SK-N-SH treated with all-trans-retinoic acid at 6 μM for 48 hours (cell line): ENCODE data around the gene KRTAP6-2.

Experiments
- ATAC-seq: fragments of 200-7000 bp; cut with Tn5 transposase; 3 replicates; pipeline ENCODE4 v1.9.1; 2020; ENCODE audit warnings: mild to moderate bottlenecking, moderate library complexity
- ARNTL ChIP-seq: fragments of 450-650 bp; formaldehyde crosslinking; IDR thresholded peaks from 2 replicates; pipeline ENCODE4 v1.5.0; 2020; ENCODE audit warnings: low read depth, mild to moderate bottlenecking, moderate library complexity, borderline replicate concordance
- BACH2 ChIP-seq: fragments of 250-450 bp; sonication (Bioruptor Pico); IDR thresholded peaks from 2 replicates; pipeline ENCODE4 v1.9.0; 2021; ENCODE audit warnings: mild to moderate bottlenecking, borderline replicate concordance
- CREB5 ChIP-seq: fragments of 250-450 bp; sonication (Bioruptor Pico); IDR thresholded peaks from 2 replicates; pipeline ENCODE4 v1.5.1; 2020; ENCODE audit warnings: low read depth, mild to moderate bottlenecking, moderate library complexity
- CSRNP3 ChIP-seq: fragments of 250-450 bp; sonication (Bioruptor Pico); IDR thresholded peaks from 2 replicates; pipeline ENCODE4 v1.5.1; 2021; ENCODE audit warnings: mild to moderate bottlenecking, moderate library complexity
- ESRRG ChIP-seq: fragments of 250-450 bp; sonication (Bioruptor Pico); IDR thresholded peaks from 2 replicates; pipeline ENCODE4 v1.6.1; 2021; ENCODE audit warnings: mild to moderate bottlenecking
- OSR1 ChIP-seq: fragments of 250-450 bp; sonication (Bioruptor Pico); IDR thresholded peaks from 2 replicates; pipeline ENCODE4 v1.8.0; 2022; ENCODE audit warnings: moderate library complexity, mild to moderate bottlenecking, inconsistent platforms
- PATZ1 ChIP-seq: fragments of 250-450 bp; sonication (Bioruptor Pico); IDR thresholded peaks from 2 replicates; pipeline ENCODE4 v1.8.0; 2020; ENCODE audit warnings: mild to moderate bottlenecking, moderate library complexity, borderline replicate concordance
- POU6F1 ChIP-seq: fragments of 250-450 bp; sonication (Bioruptor Pico); IDR thresholded peaks from 2 replicates; pipeline ENCODE4 v1.8.0; 2021; ENCODE audit warnings: low read depth, mild to moderate bottlenecking, moderate library complexity, borderline replicate concordance
- PPARA ChIP-seq: fragments of 250-450 bp; sonication (Bioruptor Pico); IDR thresholded peaks from 2 replicates; pipeline ENCODE4 v1.5.0; 2020; ENCODE audit warnings: mild to moderate bottlenecking, borderline replicate concordance
- SNAI2 ChIP-seq: fragments of 250-450 bp; sonication (Bioruptor Pico); IDR thresholded peaks from 2 replicates; pipeline ENCODE4 v1.5.0; 2020; ENCODE audit warnings: mild to moderate bottlenecking, moderate library complexity
- TCF4 ChIP-seq: fragments of 250-450 bp; sonication (Bioruptor Pico); IDR thresholded peaks from 2 replicates; pipeline ENCODE4 v1.8.0; 2021; ENCODE audit warnings: mild to moderate bottlenecking, moderate library complexity, borderline replicate concordance
- TOX ChIP-seq: fragments of 250-450 bp; sonication (Bioruptor Pico); IDR thresholded peaks from 2 replicates; pipeline ENCODE4 v1.8.0; 2021; ENCODE audit warnings: mild to moderate bottlenecking, moderate library complexity, borderline replicate concordance
- TSHZ2 ChIP-seq: fragments of 250-450 bp; sonication (Bioruptor Pico); IDR thresholded peaks from 2 replicates; pipeline ENCODE4 v1.5.0; 2020; ENCODE audit warnings: mild to moderate bottlenecking, moderate library complexity
- ZC3H10 ChIP-seq: fragments of 250-450 bp; sonication (Bioruptor Pico); IDR thresholded peaks from 2 replicates; pipeline ENCODE4 v1.5.1; 2021; ENCODE audit warnings: mild to moderate bottlenecking, moderate library complexity
- ZFP3 ChIP-seq: fragments of 250-450 bp; sonication (Bioruptor Pico); IDR thresholded peaks from 2 replicates; pipeline ENCODE4 v1.5.0; 2020; ENCODE audit warnings: mild to moderate bottlenecking, moderate library complexity
- ZFP30 ChIP-seq: fragments of 450-650 bp; formaldehyde crosslinking; IDR thresholded peaks from 2 replicates; pipeline ENCODE4 v1.5.0; 2022; ENCODE audit warnings: mild to moderate bottlenecking, moderate library complexity
- ZNF565 ChIP-seq: fragments of 450-650 bp; formaldehyde crosslinking; conservative IDR thresholded peaks from 2 replicates; pipeline ENCODE4 v1.5.0; 2020; ENCODE audit warnings: low read depth, mild to moderate bottlenecking, moderate library complexity
- ZNF70 ChIP-seq: fragments of 450-650 bp; formaldehyde crosslinking; IDR thresholded peaks from 2 replicates; pipeline ENCODE4 v1.5.0; 2020; ENCODE audit warnings: mild to moderate bottlenecking, moderate library complexity
- ZNF8 ChIP-seq: fragments of 450-650 bp; formaldehyde crosslinking; IDR thresholded peaks from 2 replicates; pipeline ENCODE4 v1.5.0; 2020; ENCODE audit warnings: mild to moderate bottlenecking, moderate library complexity

Gene KRTAP6-2

GRCh38 chr21:30567617-30568016, 31.1 kb downstream of the KRTAP6-2 start:
- TF ChIP-seq TCF4 (CRISPR knock-in tag), result no peak
- no peak for ATAC-seq

- no peak for ATAC-seq
- TF ChIP-seq ZNF8 (CRISPR knock-in tag) (no peak), PPARA (CRISPR knock-in tag) (no peak)
These were observed 35.1 kb downstream of the KRTAP6-2 start for GRCh38 chr21:30563630-30564029.

GRCh38 chr21:30563072-30563471, 35.6 kb downstream of the KRTAP6-2 start:
- ATAC-seq, result no peak
- TF ChIP-seq ZC3H10, result no peak
- no peak for TF ChIP-seq ZFP30 (CRISPR knock-in tag)
- no peak for TF ChIP-seq BACH2 (CRISPR knock-in tag)
- TF ChIP-seq ESRRG, result no peak
- TF ChIP-seq ZFP3 (CRISPR knock-in tag), result no peak
- TF ChIP-seq POU6F1 (CRISPR knock-in tag), result no peak

GRCh38 chr21:30561957-30562356, 36.7 kb downstream of the KRTAP6-2 start:
- TF ChIP-seq SNAI2, result no peak
- TF ChIP-seq ZNF70 (CRISPR knock-in tag), result no peak
- no peak for TF ChIP-seq ZFP3 (CRISPR knock-in tag)
- no peak for TF ChIP-seq BACH2 (CRISPR knock-in tag)
- no peak for TF ChIP-seq ZC3H10
- no peak for TF ChIP-seq CSRNP3 (CRISPR knock-in tag)
- TF ChIP-seq CREB5, result no peak
- TF ChIP-seq PPARA (CRISPR knock-in tag), result no peak
- TF ChIP-seq TCF4 (CRISPR knock-in tag), result no peak
- no peak for TF ChIP-seq OSR1 (CRISPR knock-in tag)
- no peak for TF ChIP-seq ARNTL (CRISPR knock-in tag)

GRCh38 chr21:30561264-30561895, 37.3 kb downstream of the KRTAP6-2 start, which contains the start of gene KRTAP19-7:
KRTAP19-7 (minus strand) TSS chr21:30561314; CDS start chr21:30561289, 25 bp downstream.
- TF ChIP-seq BACH2 (CRISPR knock-in tag) (no peak), PATZ1 (no peak), OSR1 (CRISPR knock-in tag) (no peak), ZNF70 (CRISPR knock-in tag) (no peak), ZNF565 (CRISPR knock-in tag) (no peak), ZNF8 (CRISPR knock-in tag) (no peak), TSHZ2 (no peak), ZFP30 (CRISPR knock-in tag) (no peak), TOX (CRISPR knock-in tag) (no peak), SNAI2 (no peak), TCF4 (CRISPR knock-in tag) (no peak)
- ATAC-seq, result no peak

More at GRCh38 chr21:30561957-30562356, 36.7 kb downstream of the KRTAP6-2 start:
- ATAC-seq, result no peak
